Astrocyte of the hippocampus (primary cell): Measurements from ENCODE around the gene AOX1.
"Not testable (repeated sequence)": the region's sequence is repeated elsewhere in the genome, so short reads cannot be mapped to it uniquely, and the experiment has no call there.

Experiments
- DNase-seq: peaks from one replicate; pipeline ENCODE4 v3.0.0; 2011; ENCODE audit warnings: low read depth, low spot score

AOX1 gene

GRCh38 chr2:200585730-200586643 lies at the start of gene AOX1:
Gene AOX1, plus strand, starts transcription at chr2:200586014. Its CDS starts 95 bp downstream, at chr2:200586109.
- peak; percentile 63 for DNase-seq

- no peak for DNase-seq
Observed at GRCh38 chr2:200538139-200538538, 47.7 kb upstream of the AOX1 start.

- DNase-seq = no peak
Observed at GRCh38 chr2:200540793-200541192, 45.0 kb upstream of the AOX1 start.

- DNase-seq = not testable (repeated sequence)
Observed at GRCh38 chr2:200566596-200566995, 19.2 kb upstream of the AOX1 start.

- DNase-seq = no peak
Observed at GRCh38 chr2:200567932-200568331, 17.9 kb upstream of the AOX1 start.

- DNase-seq = peak; percentile 22
Observed at GRCh38 chr2:200575957-200576356, 9.9 kb upstream of the AOX1 start.

GRCh38 chr2:200577027-200577426 lies 8.8 kb upstream of the AOX1 start:
- DNase-seq = no peak

GRCh38 chr2:200578778-200579177 lies 7.0 kb upstream of the AOX1 start:
- DNase-seq = peak; percentile 13

GRCh38 chr2:200584639-200585038 lies 1.2 kb upstream of the AOX1 start:
- DNase-seq = no peak

GRCh38 chr2:200585340-200585729 lies 479 bp upstream of the AOX1 start:
- DNase-seq = no peak

GRCh38 chr2:200586644-200586975 lies 796 bp downstream of the AOX1 start:
- DNase-seq = no peak

GRCh38 chr2:200587007-200587616 lies 1.3 kb downstream of the AOX1 start:
- DNase-seq = no peak

GRCh38 chr2:200588076-200588678 lies 2.4 kb downstream of the AOX1 start:
- no peak for DNase-seq

GRCh38 chr2:200590090-200590489 lies 4.3 kb downstream of the AOX1 start:
- DNase-seq = no peak

- no peak for DNase-seq
Observed at GRCh38 chr2:200591308-200591707, 5.5 kb downstream of the AOX1 start.

GRCh38 chr2:200592406-200593075 lies 6.7 kb downstream of the AOX1 start:
- peak; percentile 69 for DNase-seq

- no peak for DNase-seq
Observed at GRCh38 chr2:200593905-200594304, 8.1 kb downstream of the AOX1 start.

- DNase-seq = no peak
Observed at GRCh38 chr2:200595913-200596312, 10.1 kb downstream of the AOX1 start.

GRCh38 chr2:200596774-200597570 lies 11.2 kb downstream of the AOX1 start:
- DNase-seq = no peak

GRCh38 chr2:200599206-200599605 lies 13.4 kb downstream of the AOX1 start:
- DNase-seq = no peak

GRCh38 chr2:200600549-200601225 lies 14.9 kb downstream of the AOX1 start:
- DNase-seq = no peak
